Stimulated activated naive B cell treated with anti-CD40 and anti-IgM and Interleukin-4, amounts not matched to agents 10 μg/mL and 1 μg/mL and 100 μg/mL, for 72 hours (primary cell): ENCODE measurements around the gene MOG.

Experiments used
- ATAC-seq, 2 donors: fragments of 150-1000 bp; cut with Tn5 transposase; replicated peaks; 2 replicates each; pipeline ENCODE4 v1.10.0; 2021; ENCODE audit warnings: moderate library complexity in 1 of 2
- DNase-seq: peaks from one replicate; pipeline ENCODE4 v3.0.0; 2021
- H3K27ac Mint-ChIP-seq: one replicate; pipeline ENCODE4 v1.8.0; 2022; ENCODE audit warnings: mild to moderate bottlenecking, mixed read lengths
- H3K27me3 Mint-ChIP-seq, 2 donors: one replicate each; pipeline ENCODE4 v1.8.0; 2022; ENCODE audit warnings: mixed read lengths in 2 of 2
- H3K36me3 Mint-ChIP-seq, 2 donors: one replicate each; pipeline ENCODE4 v1.8.0; 2022; ENCODE audit warnings: mixed read lengths in 2 of 2, mild to moderate bottlenecking in 1 of 2
- H3K4me1 Mint-ChIP-seq, 2 donors: one replicate each; pipeline ENCODE4 v1.8.0; 2022; ENCODE audit warnings: mixed read lengths in 2 of 2, mild to moderate bottlenecking in 1 of 2
- H3K4me3 Mint-ChIP-seq, 2 donors: one replicate each; pipeline ENCODE4 v1.8.0; 2022; ENCODE audit warnings: mild to moderate bottlenecking in 2 of 2, mixed read lengths in 2 of 2, moderate library complexity in 1 of 2
- H3K9me3 Mint-ChIP-seq, 2 donors: one replicate each; pipeline ENCODE4 v1.8.0; 2022; ENCODE audit warnings: mixed read lengths in 2 of 2, mild to moderate bottlenecking in 1 of 2

Gene MOG

DNA sequence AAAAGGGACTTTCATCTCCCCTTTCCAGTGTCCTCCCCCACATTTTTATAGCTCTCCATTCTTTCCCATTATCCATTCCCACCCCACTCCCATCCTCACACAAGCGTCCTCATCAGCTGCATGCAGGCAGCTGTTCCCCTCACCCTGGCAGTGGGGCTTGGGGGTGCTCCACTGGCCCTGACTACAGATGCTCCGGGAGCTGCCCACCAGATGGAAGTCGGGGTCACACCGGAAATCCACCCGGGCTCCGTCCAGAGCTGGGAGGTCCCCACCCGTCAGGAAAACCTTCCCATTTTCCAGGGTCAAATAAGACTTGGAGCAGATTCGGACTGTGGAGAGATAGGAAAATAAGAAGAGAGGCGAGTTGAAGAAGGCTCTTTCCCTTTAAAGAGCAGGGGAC is 26.6 kb upstream of the MOG start:
- H3K36me3 Mint-ChIP-seq = no peaks in the 10 kb centered on the region
- no peaks in the 10 kb centered on the region for H3K9me3 Mint-ChIP-seq
- ATAC-seq (no peak), DNase-seq (no peak)
- H3K4me1 Mint-ChIP-seq = peaks cover 38 to 61% of the 10 kb centered on the region in 2 donors
- no peak overlapping the region for H3K4me3 Mint-ChIP-seq
- H3K27ac Mint-ChIP-seq = no peak overlapping the region
- no peaks in the 10 kb centered on the region for H3K27me3 Mint-ChIP-seq

DNA sequence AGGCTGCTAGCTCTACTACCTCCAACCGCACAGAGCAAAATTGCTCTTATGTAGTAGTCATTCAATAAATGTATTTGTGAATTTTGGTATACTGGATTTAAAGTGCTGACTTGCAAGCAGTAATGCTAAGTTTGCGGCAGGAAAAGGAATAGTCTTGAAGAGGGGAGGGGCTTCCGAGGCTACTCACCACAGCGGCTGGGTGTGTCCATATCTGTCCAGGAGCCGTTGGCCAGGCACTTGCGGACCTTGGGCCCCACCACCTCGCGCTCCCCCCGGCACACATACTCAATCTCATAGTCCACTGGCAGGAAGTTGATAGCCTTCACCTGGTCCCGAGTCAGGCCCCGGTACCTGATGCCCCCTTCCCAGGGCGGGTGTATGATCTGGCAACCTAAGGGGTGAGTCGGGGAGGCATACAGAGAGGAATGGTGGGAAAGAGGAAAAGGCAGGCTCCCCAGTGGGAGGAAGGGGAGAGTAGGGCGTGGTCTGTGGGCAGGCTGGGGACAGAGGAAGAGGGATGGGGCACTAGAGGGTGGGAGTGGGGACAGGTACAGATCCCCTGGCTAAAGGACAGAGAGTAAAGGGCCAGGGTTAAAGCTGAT is 25.6 kb upstream of the MOG start:
- H3K27me3 Mint-ChIP-seq = no peaks in the 10 kb centered on the region
- H3K36me3 Mint-ChIP-seq = no peaks in the 10 kb centered on the region
- H3K9me3 Mint-ChIP-seq = no peaks in the 10 kb centered on the region
- H3K4me3 Mint-ChIP-seq = peak overlapping the region; percentile 87 to 92
- no peak overlapping the region for H3K27ac Mint-ChIP-seq
- no peak for ATAC-seq
- DNase-seq = no peak
- H3K4me1 Mint-ChIP-seq = peaks cover 37 to 70% of the 10 kb centered on the region in 2 donors

DNA sequence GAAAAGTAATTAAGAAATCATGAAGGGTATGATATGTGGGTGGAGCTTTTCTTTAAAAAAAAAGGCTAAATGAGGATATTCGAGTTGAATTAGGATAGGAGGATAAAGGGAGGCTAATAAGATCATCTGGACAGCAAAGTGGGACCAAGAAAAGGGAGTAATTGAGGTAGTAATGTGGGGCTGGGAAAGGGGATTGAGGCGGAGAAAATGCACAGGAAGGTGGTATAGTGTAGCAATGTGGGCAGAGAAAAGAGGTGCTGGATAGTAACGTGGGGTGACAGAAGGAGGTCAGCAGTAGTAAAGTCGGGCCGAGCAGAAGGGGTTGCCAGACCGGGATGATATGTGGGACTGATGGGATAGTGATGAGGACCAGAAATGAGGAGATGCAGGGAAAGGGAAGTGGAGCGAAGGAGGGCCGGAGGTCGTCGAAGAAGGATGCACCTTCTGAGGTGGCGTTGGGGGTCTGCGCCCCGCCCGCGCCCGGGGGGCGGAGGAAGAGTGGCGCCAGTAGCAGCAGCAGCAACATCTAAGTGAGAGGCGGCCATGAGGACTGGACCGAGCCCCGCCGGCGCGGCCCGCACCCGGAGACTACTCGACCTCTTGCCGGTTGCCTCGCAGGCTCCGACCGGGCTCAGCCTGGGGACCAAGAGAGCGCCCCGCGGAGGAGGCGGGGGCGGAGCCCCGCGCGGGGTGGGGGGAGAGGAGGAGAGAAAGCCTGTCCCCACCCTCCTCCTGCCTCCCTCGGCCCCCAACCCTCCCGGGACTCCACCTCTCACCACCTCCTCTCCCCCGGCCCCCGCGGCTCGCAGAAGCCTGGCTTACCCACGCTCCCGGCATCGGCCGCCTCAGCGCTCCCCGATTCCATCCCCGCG is 24.8 kb upstream of the MOG start:
- H3K4me1 Mint-ChIP-seq = peaks cover 36 to 70% of the 10 kb centered on the region in 2 donors
- no peaks in the 10 kb centered on the region for H3K27me3 Mint-ChIP-seq
- peak overlapping the region; percentile 87 to 92 for H3K4me3 Mint-ChIP-seq
- H3K27ac Mint-ChIP-seq = peak overlapping the region; percentile 31
- H3K36me3 Mint-ChIP-seq = no peaks in the 10 kb centered on the region
- ATAC-seq (peak; percentile 36 to 56), DNase-seq (peak; percentile 37)
- H3K9me3 Mint-ChIP-seq = no peaks in the 10 kb centered on the region

DNA sequence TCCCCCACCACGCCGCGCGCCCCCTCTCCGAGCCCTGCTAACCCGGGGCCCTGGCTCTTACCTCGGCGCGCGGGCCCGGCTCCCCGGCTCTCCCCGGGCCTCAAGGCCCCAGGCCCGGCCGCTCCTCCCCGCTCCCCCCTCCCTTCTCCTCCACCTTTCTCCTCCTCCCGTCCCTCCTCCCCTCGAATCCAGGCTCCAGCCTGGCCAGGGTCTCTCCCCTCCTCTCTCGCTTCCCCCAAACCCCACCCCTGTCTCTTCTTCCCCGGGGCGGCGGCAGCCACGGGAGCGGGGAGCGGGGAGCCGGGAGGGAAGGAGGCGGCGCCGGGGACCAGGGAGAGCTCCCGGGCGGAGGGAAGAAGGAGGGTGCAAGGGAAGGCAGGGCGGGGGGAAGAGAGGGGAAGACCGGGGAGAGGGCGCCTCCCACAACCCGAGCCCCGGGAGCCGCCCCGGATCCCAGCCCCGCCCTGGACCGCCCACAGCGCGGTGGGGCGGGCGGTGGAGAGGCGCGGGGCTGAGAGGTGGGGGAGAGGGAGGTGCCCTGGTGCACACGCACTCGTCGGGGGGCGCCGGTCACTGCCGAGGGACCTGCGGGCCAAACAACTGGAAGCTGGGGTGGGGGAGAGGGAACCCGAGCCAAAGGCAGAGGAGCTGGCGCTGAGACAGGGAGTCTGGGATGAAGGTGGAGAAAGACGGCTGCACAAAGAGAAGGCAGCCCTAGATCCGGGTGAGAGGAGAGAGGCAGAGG is 23.9 kb upstream of the MOG start, which contains the start of gene GABBR1:
GABBR1 (minus strand) TSS at position 395 of the 745 bp plus-strand sequence. CDS start 798 bp downstream, outside the sequence.
- Mint-ChIP-seq H3K4me1 (peaks cover 37 to 70% of the 10 kb centered on the region in 2 donors), H3K27ac (peak within 1 kb of the TSS; percentile 94), H3K27me3 (no peaks in the 10 kb centered on the region), H3K9me3 (no peaks in the 10 kb centered on the region), H3K4me3 (peak within 1 kb of the TSS; percentile 87 to 92), H3K36me3 (no peaks in the 10 kb centered on the region)
- ATAC-seq (peak; percentile 81 to 83), DNase-seq (peak; percentile 63)

DNA sequence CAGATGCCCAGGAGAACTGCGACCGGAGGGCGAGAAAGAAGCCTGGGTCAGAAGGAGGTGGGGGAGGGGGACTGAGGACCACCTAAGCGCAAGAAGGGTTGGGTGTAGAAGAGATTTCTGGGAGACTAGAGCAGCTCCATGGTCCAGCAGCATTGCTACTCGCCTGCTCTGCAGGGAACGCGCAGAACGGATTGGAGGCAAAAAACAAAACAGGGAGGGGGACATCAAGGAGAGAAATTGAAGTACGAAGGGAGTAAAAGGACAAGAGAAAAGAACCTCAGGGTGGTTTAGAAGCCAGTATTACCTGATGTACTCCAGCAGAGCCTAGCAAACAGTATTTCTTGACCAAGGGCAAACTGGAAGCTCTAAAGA is 23.4 kb upstream of the MOG start:
- peak overlapping the region; percentile 87 to 92 for H3K4me3 Mint-ChIP-seq
- no peaks in the 10 kb centered on the region for H3K27me3 Mint-ChIP-seq
- DNase-seq (no peak), ATAC-seq (peak; percentile 1 to 10)
- peak overlapping the region; percentile 87 for H3K27ac Mint-ChIP-seq
- H3K4me1 Mint-ChIP-seq = peaks cover 35 to 65% of the 10 kb centered on the region in 2 donors
- H3K36me3 Mint-ChIP-seq = no peaks in the 10 kb centered on the region
- H3K9me3 Mint-ChIP-seq = no peaks in the 10 kb centered on the region

DNA sequence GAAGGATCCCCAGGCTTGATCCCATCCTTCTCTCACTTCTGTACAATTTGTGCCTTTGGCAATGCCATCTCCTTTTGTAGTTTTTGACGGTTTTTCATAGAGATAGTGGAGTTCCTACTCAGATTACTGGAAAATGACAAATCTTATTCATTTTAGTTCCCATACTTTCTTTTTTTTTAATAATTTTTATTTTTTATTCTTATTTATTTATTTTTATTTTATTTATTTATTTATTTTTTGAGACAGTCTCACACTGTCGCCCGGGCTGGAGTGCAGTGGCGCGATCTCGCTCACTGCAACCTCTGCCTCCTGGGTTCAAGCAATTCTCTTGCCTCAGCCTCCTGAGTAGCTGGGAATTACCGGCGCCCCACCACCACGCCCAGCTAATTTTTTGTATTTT is 19.6 kb upstream of the MOG start:
- H3K4me1 Mint-ChIP-seq = peaks cover 23 to 37% of the 10 kb centered on the region in 2 donors
- no peak overlapping the region for H3K27ac Mint-ChIP-seq
- no peaks in the 10 kb centered on the region for H3K9me3 Mint-ChIP-seq
- no peaks in the 10 kb centered on the region for H3K36me3 Mint-ChIP-seq
- no peaks in the 10 kb centered on the region for H3K27me3 Mint-ChIP-seq
- no peak for ATAC-seq
- H3K4me3 Mint-ChIP-seq = no peak overlapping the region
- no peak for DNase-seq

DNA sequence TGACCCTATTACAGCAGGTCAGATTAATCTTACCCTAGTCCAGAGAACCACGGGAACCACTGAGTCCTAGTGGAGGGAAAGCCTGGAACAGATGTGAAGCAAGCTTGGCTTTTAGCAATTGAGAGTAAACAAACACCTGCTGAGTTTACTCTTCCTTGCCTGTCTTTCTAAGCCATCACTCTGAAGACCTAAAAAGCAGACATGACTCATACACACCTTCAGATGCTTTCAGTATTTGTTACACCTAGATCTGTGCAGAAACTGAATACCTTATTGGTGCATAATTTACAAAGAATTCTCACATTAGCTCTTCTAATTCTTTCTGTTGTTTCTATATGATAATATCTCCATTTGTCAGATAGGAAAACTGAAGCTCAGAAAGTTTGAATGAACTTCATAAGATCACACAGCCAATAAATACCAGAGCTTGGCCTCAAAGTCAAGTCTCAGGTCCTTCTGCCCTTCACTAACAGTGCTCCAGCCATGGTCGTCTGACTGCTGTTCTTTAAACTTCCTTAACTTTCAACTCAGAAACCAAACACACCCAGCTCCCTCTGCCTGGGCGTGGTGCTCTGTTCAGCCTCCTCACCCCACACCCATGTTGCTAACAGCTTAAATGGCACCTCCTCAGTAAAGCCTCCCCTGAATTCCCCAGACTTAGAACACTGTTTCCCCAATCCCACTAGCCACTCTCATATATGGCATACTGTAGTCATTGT is 15.3 kb upstream of the MOG start:
- ATAC-seq = peak; percentile 16 to 33
- H3K4me3 Mint-ChIP-seq = no peak overlapping the region
- DNase-seq = no peak
- H3K4me1 Mint-ChIP-seq = peaks cover 7 to 9% of the 10 kb centered on the region in 2 donors
- H3K27me3 Mint-ChIP-seq = no peaks in the 10 kb centered on the region
- H3K9me3 Mint-ChIP-seq = no peaks in the 10 kb centered on the region
- peak overlapping the region; percentile 33 for H3K27ac Mint-ChIP-seq
- no peaks in the 10 kb centered on the region for H3K36me3 Mint-ChIP-seq

DNA sequence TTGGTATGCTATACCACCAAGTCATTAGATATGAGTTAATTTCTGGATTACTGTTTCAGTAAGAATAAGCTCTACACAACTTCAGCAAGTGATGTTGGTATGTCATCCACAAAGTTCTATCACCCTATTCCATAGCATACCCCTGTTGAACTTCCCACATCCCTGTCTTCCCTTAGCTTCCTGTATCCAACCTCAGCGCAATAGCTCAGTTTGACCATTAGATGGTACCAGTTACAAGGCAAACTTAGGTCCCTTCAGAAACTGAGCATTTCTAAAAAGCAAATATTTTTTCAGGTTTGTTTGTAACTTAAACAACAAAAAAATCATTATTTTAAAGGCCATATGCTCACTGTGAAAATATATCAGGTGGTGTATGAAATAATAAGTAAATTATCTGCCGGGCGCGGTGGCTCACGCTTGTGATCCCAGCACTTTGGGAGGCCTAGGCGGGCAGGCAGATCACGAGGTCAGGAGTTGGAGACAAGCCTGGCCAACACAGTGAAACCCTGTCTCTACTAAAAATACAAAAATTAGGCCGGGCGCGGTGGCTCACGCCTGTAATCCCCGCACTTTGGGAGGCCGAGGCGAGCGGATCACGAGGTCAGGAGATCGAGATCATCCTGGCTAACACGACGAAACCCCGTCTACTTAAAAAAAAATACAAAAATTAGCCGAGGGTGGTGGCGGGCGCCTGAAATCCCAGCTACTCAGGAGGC is 8.8 kb upstream of the MOG start:
- no peaks in the 10 kb centered on the region for H3K27me3 Mint-ChIP-seq
- H3K9me3 Mint-ChIP-seq = no peaks in the 10 kb centered on the region
- H3K36me3 Mint-ChIP-seq = no peaks in the 10 kb centered on the region
- ATAC-seq = no peak
- peaks cover 7 to 18% of the 10 kb centered on the region in 2 donors for H3K4me1 Mint-ChIP-seq
- H3K27ac Mint-ChIP-seq = no peak overlapping the region
- DNase-seq = no peak
- H3K4me3 Mint-ChIP-seq = no peak overlapping the region

DNA sequence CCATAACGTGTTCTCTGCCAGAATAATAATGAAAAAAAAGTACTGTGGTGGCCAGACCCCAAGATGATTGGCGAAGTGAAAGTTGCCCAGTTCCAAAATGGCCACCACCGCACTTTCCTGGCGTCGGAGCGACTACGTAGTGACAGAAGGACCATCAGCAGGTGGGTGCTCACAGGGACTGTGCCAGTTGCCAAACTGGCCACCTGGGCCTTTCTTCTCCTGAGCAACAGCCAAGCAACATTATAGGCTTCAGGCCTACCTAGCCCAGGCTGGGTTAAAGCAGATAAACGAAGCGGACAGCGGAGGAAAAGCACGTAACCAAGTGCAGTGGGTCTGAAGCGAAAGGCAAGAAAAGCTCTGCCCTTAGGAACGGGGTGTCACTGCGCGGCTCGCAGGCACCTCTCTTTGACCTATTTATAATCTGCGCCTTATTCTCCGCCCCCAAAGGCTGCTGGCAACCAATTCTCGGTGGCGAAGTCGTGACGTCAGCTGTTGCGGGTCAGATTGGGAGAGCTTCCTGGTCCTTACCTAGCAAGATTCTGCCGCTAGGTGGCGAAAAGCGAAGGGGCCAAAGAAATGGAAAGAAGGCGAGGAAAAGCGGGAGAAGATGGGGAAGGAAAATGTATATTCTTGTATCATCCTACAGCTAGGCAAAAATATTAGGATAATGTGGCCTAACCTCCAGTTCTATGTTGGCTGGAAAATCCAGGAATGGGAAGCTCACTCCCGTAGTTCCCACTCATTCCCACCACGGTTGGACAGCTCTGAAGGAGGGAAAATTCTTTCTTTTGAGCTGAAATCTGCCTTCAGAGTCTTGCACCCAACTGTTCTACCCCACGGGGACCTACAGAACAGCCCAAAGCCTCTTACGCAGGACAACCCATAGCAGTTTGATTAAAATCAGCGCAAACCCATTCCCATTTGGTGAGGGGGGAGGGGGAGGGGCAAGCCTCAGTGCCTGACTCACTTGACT is 6.9 kb upstream of the MOG start:
- H3K4me1 Mint-ChIP-seq = peaks cover 7 to 18% of the 10 kb centered on the region in 2 donors
- ATAC-seq (peak; percentile 96 to 97), DNase-seq (peak; percentile 95)
- H3K9me3 Mint-ChIP-seq = no peaks in the 10 kb centered on the region
- peaks cover 4 to 8% of the 10 kb centered on the region in 2 donors for H3K27me3 Mint-ChIP-seq
- H3K36me3 Mint-ChIP-seq = no peaks in the 10 kb centered on the region
- peak overlapping the region; percentile 97 to 98 for H3K4me3 Mint-ChIP-seq
- H3K27ac Mint-ChIP-seq = peak overlapping the region; percentile 100

DNA sequence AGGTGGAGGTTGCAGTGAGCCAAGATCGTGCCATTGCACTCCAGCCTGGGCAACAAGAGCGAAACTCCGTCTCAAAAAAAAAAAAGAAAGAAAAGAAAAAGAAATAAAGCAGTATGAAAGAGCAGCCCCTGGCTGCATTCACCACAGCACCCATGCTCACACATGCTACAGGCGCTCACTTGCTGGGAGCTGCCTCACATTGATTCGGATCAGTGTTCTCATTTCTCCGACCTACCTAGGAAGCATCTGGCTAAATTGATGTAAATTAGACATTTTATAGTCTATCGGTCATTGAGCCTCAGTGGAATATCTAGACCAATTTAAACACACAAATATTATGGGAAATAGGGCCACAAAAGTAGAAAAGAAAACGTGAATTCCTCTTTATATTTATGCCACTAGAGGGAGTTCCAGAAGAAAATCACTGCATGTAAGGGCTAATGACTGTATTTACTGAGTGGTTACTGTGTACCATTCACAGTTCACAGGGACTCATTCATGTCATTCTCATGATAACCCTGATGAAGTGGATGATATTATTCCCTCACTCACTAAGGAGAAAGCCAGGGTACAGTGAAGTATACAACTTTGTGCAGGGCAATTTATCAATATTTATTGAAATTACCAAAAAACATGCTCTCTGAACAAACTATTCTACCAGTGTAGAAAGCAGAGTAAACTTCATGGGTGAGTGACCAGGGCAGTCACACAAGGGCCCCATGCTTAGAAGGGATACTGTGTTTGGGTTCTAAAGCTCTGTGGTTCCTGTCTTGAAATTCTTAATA is 5.3 kb upstream of the MOG start:
- Mint-ChIP-seq H3K36me3 (no peaks in the 10 kb centered on the region), H3K27ac (no peak overlapping the region), H3K4me3 (no peak overlapping the region), H3K9me3 (no peaks in the 10 kb centered on the region), H3K27me3 (peaks cover 9 to 20% of the 10 kb centered on the region in 2 donors), H3K4me1 (peaks cover 7 to 18% of the 10 kb centered on the region in 2 donors)
- no peak for ATAC-seq
- DNase-seq = no peak

DNA sequence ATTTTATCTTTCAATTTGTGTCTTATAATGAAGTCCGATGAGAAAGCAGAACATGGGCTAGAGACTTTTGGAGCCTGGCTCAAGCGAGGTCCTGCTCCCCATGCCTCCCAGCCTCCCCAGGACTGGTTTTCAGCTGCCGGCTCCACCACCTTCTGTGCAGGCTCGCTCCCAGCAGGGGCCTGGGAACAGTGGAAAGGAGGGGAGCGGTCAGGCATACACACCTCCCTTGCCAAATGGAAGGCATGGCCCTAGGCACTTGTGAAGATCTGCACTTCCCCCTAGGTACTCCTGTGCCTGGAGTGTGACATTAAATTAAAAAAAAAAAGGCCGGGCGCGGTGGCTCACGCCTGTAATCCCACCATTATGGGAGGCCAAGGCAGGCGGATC is 4.7 kb upstream of the MOG start:
- H3K4me3 Mint-ChIP-seq = no peak overlapping the region
- no peak for ATAC-seq

DNA sequence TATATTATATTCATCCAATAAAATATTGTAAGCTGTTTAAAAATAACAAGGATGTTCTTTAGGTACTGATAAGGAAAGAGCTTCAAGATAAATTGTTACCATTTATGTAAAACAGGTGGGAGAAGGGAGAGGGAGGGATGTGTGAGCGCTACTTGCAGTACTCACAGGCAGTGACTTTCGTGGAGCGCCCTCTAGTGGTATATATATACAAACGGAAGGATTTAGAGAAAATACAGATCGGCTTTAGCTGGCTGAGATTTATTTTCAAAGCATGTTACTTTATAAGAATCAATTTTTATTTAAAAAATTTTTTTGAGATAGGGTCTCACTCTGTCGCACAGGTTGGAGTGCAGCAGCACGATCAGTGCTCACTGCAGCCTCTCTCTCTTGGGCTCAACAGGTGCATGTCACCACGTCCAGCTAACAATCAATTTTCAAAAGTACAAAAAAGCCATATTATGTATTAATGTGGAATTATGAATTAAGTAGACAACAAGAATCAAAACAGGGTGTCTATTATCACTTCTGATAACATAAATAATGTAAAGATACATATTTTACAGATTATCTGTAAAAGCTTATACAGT is 3.3 kb upstream of the MOG start:
- H3K4me1 Mint-ChIP-seq = peaks cover 7 to 18% of the 10 kb centered on the region in 2 donors
- peaks cover 21 to 34% of the 10 kb centered on the region in 2 donors for H3K27me3 Mint-ChIP-seq
- no peaks in the 10 kb centered on the region for H3K36me3 Mint-ChIP-seq
- ATAC-seq = no peak
- no peak overlapping the region for H3K27ac Mint-ChIP-seq
- no peaks in the 10 kb centered on the region for H3K9me3 Mint-ChIP-seq
- DNase-seq = no peak
- no peak overlapping the region for H3K4me3 Mint-ChIP-seq

More for the DNA sequence above, 4.7 kb upstream of the MOG start:
- Mint-ChIP-seq H3K36me3 (no peaks in the 10 kb centered on the region), H3K9me3 (no peaks in the 10 kb centered on the region), H3K27me3 (peaks cover 10 to 25% of the 10 kb centered on the region in 2 donors), H3K27ac (no peak overlapping the region), H3K4me1 (peaks cover 7 to 18% of the 10 kb centered on the region in 2 donors)
- DNase-seq = no peak
